GM21825 (cell line): Measurements from ENCODE around the gene HERC4.
"Not testable (repeated sequence)": the region's sequence is repeated elsewhere in the genome, so short reads cannot be mapped to it uniquely, and the experiment has no call there.

Source experiments
- ATAC-seq: cut with Tn5 transposase; IDR thresholded peaks from one replicate; pipeline ENCODE4 v1.9.1; 2021; ENCODE audit warnings: mild to moderate bottlenecking, moderate library complexity; ENCODE audit not compliant: unreplicated experiment

Gene HERC4

GRCh38 chr10:68047554-68048327 lies 27.3 kb downstream of the HERC4 start:
- no peak for ATAC-seq

- no peak for ATAC-seq
These were observed 28.0 kb downstream of the HERC4 start for GRCh38 chr10:68047122-68047521.

- no peak for ATAC-seq
These were observed 28.4 kb downstream of the HERC4 start for GRCh38 chr10:68046642-68047041.

GRCh38 chr10:68043030-68043429 lies 32.1 kb downstream of the HERC4 start:
- no peak for ATAC-seq

- ATAC-seq: no peak
These were observed 43.0 kb downstream of the HERC4 start for GRCh38 chr10:68032113-68032512.

GRCh38 chr10:68027429-68027828 lies 47.7 kb downstream of the HERC4 start:
- no peak for ATAC-seq

- no peak for ATAC-seq
These were observed 51.8 kb downstream of the HERC4 start for GRCh38 chr10:68023292-68023691.

- ATAC-seq: not testable (repeated sequence)
These were observed 52.8 kb downstream of the HERC4 start for GRCh38 chr10:68022324-68022723.

GRCh38 chr10:68016519-68016918 lies 58.6 kb downstream of the HERC4 start:
- not testable (repeated sequence) for ATAC-seq

- ATAC-seq: no peak
These were observed 64.6 kb downstream of the HERC4 start for GRCh38 chr10:68010426-68010940.

- ATAC-seq: no peak
These were observed 67.7 kb downstream of the HERC4 start for GRCh38 chr10:68007356-68007755.

- ATAC-seq: no peak
These were observed 73.5 kb downstream of the HERC4 start for GRCh38 chr10:68001539-68001938.

GRCh38 chr10:68001000-68001399 lies 74.1 kb downstream of the HERC4 start:
- no peak for ATAC-seq

- ATAC-seq: no peak
These were observed 85.0 kb downstream of the HERC4 start for GRCh38 chr10:67990093-67990492.

- ATAC-seq: no peak
These were observed 86.5 kb downstream of the HERC4 start for GRCh38 chr10:67988606-67989005.

- ATAC-seq: not testable (repeated sequence)
These were observed 92.5 kb downstream of the HERC4 start for GRCh38 chr10:67982603-67983002.

GRCh38 chr10:67978749-67979148 lies 96.3 kb downstream of the HERC4 start:
- ATAC-seq: no peak

- ATAC-seq: no peak
These were observed 97.8 kb downstream of the HERC4 start for GRCh38 chr10:67977251-67977650.

- no peak for ATAC-seq
These were observed 98.5 kb downstream of the HERC4 start for GRCh38 chr10:67976292-67977245.

GRCh38 chr10:67975871-67976270 lies 99.2 kb downstream of the HERC4 start:
- ATAC-seq: no peak

GRCh38 chr10:67971311-67971710 lies 103.8 kb downstream of the HERC4 start:
- no peak for ATAC-seq

- no peak for ATAC-seq
These were observed 105.2 kb downstream of the HERC4 start for GRCh38 chr10:67969875-67970274.
